ENCODE data around the gene TTLL10.

The TTLL10 gene

DNA sequence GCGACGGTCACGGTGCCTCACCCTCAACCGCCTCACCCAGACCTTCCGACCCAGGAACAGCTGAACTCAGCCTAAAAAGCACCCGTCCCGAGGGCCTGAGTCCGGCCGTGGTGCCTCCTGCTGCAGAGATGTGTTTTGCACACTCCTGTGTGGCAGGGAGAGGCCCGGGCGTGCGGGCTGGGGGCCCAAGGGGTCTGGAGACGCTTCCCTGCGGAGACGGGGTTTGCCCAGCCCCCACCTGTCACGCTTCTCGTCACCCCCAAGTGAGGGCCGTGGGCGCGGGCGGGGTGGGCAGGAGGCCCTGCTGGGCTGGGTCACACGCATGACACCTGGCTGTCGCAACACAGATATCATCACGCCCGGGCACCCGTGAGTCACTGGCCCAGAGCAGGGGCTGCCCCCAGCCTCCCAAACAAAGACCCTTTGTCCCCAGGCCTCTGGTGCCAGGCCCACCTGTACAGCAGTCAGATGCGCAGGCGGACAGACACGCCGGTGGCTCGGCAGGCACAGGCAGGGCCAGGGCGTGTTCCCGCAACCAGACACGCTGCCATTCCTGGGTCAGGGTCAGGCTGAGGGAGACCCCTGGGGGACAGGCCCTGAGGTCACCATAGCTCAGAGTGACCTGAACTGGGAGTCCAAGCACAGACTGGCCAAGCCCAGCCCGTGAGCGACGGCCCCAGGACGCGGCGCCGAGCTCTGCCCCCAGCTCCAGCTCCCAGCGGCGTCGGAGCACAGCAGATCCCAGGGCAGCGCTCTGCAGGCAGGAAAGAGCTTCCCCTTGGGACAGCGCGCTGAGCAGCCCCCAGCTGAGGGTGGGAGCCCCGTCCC lies 64.4 kb downstream of the TTLL10 start:
- no peak for DNase-seq

DNA sequence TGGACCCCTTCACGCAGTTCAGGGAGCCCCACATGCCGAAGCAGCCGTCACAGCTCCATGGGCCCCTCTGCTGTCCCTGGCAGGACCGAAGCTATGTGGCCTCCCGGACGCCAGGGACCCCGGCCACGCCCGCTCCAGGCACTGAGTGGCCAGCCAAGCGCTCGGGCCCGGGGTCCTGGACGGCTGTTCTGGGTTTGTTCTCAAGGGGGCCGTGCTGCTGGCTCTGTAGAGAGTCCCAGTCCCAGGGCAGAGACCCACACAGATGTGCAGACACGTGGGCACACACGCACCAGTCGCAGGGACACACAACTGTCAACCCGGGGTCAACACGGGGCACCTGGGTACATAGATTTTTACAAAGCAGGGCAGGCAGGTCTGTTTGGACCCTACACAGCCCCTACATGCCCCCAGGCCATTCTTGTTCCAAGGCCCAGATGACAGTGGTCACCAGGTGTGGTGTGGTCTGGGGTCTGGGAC lies 65.1 kb downstream of the TTLL10 start:
- no peak for DNase-seq

DNA sequence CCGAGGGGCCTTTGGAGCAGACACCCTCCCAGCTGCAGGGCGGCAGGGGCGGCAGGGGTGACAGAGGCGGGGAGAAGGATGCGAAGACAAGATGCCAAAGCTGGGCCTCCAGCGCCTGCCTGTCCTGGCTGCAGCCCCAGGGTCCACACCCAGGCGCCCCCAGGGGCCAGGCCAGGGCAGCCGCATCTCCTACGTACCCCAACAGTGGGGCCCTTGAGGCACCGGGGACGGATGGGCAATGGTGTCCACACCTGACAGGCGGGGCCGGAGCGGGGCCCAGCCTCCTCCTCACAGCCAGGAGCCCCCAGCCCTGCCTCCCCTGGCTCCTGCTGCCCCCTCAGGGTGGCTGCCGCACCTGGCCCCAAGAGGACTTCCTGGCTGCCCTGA lies 65.5 kb downstream of the TTLL10 start:
- DNase-seq = no peak

DNA sequence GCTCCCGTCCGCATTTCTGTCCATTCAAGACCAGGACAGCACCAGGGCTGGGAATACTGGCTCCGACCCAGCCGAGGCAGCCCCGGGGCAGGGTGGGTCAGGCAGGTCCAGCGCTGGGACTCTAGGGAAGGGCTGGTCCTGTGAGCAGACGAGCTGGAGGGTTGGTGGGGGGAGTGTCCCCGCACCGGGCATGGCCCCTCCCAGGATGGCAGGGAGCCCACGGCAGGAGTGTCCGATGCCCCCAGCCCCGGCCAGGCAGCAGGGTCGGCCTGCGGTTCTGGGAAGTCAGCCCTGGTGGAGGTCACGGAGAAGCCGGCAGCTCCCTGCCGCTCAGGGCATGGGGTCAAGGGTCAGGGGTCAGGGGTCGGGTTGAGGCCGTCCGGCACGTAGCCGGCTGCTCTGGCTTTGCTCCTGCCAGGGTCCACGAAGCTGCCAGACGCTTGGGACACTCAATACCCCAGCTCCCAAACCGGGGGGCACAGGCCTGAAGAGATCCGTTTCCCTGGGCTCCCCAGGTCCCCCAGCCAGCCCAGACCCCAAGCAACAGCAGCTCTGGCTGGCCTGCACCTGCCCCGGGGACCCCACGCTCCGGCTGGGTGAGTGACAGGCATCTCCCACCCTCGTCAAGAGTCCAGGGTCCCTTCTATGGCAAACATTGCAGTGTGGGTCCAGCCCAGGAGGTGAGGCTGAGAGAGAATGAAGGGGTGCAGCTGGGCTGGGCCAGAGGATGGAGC lies 66.1 kb downstream of the TTLL10 start:
- no peak for DNase-seq

DNA sequence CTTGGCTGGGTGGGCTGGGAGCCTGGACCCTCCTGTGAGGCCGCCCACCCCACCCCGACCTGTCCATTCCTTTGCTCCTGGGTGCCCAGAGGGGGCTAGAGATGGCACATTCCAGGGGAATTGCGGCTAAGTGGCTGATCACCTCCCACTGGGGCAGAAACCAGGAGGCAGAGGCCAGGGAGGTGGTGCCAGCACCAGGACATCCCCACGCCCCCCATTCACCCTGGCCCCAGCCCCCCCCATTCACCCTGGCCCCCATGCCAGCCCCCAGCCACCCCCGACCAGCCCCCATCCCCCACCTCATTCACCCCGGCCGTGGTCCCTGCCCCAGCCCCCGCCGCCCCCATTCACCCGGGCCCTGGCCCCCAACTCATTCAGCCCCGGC lies 66.7 kb downstream of the TTLL10 start:
- DNase-seq = no peak

DNA sequence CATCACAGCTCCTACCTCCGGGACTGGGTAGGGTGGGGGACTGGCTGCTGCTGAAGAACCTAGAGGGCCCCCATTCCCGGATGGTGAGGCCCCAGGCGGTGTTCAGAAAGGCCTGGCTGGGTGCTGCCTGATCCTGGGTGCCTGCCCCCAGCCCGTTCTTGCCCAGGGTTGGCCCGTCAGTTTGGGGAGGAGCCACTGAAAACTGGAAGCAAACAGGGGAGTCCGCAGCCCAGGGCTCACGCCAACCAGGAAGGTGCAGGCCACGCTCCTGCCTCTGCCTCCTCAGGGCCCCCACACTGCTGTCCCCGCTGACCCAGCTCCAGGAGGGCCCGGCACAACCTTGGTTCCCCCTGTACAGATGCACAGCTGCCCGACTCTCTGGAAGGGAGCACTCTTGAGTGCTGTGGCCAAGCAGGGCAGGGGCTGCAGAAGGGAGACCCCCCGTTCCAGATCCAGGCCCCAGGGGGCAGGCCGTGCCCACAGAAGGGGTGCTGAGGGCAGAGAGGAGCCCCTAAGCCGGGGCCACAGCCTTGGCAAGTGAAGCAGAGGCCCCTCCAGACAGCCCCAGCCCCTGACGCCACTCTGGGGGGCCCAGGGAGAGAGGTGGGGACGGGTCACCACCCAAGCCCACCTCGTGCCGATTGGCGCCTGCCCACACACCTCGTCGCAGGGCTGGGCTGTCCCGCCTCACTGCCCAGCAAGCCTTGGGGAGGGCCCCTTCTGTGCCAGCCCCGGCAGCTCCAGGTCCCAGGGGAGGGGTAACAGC lies 67.3 kb downstream of the TTLL10 start:
- no peak for DNase-seq

DNA sequence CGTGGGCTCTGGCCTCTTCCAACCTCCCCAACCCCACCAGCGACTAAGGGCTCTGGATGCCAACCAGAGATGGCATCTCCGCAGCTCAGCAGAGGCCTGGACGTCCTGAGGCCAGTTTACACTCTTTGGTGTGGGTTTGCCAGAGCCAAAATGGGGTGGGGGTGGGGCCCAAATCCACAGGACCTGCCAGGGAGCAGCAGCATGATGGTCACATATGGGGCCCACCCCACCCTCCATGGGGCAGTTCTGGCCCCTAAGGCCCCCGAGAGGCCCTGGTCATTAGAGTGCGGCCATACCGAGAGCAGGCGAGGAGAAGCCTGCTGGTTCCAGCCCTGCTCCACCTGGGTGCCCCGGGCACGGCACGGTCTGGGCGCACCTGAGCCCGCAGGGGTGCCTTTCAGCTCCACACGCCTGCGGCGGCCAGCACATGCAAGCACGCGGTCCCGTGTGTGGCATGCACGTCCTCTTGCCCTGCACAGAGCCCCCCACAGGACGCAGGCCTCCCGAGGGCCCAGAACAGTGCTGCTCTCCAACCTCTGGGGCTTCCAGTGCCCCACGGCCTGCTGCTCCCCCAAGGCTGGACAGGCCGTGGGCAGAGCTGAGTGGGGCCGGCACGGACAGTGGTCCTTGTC lies 68.0 kb downstream of the TTLL10 start:
- DNase-seq = no peak

DNA sequence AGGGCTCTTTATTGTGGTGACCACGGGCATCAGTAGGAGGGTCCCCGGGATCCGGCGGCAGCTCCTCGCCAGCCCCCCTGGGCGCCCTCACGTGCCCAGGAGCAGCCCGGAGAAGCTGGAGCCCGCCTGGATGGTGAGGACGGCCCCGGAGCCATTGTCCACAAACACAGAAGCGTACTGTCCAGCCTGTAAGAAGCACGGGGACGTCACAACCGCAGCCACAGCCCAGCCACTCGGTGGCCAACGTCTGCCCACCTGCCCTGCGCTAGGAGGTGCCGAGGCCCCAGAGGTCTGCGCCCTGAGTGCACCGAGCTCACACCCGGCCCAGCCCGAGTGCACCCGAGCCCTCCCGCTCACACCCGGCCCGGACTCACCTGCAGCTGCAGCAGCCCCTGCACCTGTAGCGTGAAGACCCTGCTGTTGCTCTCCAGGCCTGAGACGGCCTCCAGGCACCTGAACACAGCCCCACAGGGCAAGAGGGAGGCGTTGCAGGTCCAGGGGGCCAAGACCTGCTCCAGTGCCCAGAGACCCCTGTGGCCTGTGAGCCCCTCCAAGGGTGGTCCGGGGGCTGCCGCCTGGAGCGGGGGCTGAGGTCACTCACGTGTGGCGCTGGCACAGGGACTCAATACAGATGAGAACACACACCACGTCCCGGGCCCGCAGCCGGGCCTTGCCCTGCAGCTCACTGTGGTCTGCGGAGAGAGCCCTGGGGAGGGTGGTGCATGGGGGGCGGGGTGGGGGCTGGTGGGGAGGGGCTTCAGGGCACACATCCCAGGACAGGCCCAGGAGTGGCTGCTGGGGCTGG lies 69.0 kb downstream of the TTLL10 start:
- DNase-seq = no peak

DNA sequence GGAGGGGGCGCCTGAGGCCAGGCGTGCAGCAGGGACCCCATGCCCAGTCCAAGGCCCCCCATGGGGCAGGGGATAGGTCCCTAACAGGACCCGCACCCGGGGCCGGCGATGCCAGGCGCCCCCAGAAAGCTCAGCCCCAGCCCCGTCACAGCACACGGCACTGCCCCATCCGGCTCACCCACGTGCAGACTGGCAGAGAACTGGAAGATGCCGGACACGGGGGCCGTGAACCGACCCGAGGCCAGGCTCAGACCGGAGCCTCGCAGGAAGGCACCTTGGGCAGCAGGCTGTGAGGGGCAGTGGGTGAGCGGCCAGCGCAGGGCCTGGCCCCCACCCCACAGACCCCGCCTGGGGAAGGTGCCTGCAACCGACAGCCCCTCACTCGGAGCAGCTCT lies 69.6 kb downstream of the TTLL10 start:
- no peak for DNase-seq

DNA sequence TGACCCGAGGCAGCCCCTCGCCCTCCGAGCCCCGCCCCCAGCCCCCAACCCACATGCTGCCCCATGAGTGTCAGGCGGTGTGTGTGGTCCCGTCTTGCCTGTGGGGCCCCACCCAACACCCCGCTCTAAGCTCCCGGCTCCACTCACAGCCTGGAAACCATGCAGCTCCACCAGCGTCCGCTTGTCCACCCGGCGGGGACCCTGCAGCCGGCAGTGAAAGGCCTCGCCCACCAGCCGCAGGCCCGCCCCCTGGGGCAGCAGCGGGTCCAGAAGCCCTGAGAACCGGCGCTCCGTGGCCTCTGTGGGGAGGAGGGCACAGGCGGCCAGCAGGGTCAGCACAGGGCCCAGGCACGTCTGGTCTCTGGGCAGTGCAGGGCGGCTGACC lies 70.1 kb downstream of the TTLL10 start:
- no peak for DNase-seq

DNA sequence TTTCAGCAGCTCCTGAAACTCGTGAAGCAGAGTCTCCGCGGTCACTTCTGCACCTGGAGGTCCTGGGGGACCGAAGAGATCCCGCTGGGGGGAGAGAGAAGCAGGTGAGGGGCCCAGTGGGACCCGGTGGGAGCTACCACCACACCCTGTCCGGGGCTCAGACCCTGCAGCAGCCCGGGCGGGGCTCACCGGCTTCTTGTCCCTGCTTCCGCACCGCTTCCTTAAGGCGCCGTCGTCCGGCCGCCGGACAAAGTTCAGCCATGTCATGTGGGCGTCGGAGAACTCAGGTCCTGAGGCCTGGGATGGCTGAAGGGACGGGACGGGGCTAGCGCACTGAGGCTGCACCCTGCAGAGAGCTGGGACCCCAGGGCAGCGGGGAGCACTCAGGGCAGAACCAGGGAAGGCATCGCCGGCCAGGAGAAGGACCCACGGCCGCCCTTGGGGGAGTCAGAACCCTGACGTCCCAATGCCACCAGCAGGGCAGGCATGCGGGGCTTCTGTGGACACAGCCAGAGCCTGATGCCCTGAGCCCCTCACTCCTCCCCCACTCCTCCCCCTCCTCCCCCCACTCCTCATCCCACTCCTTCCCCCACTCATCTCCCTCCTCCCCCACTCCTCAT lies 70.6 kb downstream of the TTLL10 start:
- no peak for DNase-seq

DNA sequence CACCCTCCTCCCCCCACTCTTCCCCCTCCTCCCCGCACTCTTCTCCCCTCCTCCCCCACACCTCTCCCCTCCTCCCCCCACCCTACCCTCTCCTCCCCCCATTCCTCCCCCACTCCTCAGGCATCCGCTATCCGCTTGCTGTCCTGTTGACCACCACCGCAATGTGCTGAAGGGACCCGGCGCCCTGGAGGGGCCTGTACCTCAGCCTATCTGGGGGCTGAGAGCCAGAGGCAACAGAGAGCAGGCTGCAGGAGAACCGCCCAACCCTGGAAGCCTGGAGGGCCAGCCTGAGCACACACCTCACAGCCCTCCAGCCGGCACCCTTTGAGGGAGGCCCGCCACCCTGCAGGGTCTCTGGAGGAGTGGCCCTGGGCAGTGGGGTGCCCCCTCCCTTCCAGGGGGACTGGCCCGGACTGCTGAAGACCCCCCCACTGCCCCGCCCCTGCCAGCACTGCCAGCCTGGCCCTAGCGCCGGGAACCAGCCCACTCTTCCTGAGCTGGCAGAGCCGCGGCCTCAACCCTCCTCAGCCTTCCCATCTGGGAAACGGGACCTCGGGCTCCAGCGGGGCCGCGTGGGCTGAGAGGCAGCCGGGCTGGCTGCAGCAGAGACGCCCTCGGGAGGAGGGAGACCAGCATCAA lies 71.6 kb downstream of the TTLL10 start:
- DNase-seq = no peak

DNA sequence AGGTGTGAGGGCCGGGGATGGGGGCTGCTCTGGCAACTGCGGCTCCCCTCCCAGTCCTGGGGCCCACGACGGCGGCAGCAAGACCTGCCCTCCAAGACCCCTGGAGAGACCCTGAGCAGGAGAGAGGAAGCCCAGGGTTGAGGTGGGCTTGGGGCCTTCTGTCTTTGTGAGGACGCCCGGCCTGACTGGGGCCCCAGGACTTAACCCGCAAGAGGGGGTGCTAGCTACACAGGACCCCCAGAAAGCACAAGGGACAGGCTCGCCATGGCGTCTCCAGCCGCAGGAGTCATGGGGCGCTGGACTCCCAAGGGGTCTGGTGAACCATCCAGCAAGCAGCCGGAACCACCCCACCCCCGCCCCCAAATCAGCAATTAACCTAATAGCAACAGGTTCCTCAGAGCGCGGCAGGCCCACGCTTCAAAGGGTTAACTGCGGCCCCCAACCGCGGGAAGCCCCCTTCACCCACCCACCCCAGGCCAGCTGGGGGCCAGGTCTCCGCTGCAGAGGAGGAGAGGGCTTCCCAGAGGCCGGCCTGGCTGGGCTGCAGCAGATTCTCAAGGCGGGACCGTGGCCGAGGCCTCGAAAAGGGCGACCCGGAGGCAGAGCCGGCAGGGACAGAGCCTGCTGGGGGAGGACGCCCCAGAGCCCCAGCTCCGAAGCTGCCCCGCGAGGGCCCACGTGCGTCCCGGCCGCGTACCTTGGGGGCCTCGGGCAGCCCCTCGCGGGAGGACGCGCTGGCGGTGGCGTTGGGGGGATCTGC lies 72.3 kb downstream of the TTLL10 start:
- DNase-seq = no peak

DNA sequence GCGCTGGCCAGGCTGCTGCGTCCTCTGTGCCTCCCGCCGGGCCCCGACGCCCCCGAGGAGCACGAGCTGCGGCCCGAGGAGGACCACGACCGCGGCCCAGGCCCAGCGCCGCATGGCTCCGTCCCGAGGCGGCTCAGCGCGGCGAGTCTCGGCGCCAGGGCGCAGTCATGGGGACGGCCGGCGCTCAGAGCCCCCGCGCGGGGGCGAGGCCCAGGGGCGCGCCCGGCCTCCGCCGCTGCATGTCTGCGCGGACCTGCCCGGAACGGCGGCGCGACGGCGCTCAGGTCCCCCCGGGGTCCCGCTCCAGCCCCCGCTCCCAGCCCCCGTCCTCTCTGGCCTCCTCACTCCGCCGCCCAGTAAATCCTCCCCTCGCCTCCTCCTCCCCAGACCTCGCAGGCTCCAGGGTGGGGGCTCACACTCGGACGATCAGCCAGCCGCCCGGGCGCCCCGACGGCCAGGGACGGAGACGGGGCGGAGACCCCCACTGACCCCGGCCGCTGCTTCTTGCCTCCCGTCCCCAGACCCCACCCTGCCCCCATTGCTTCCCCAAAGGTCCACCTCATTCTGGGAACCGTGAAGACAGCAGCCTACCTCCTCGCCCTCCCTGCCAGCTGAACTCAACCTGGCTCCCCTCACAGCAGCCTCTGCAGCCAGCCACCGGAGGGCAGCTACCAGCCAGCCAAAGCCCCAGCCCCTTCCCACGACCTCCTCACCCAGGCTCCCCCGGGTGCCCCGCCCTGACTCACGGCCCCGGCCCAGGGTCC lies 73.1 kb downstream of the TTLL10 start, which contains the start of gene C1QTNF12:
TSS of gene C1QTNF12 (minus strand) at position 146 of the 764 bp plus-strand sequence. CDS start at position 114, 32 bp downstream.
- DNase-seq = no peak

DNA sequence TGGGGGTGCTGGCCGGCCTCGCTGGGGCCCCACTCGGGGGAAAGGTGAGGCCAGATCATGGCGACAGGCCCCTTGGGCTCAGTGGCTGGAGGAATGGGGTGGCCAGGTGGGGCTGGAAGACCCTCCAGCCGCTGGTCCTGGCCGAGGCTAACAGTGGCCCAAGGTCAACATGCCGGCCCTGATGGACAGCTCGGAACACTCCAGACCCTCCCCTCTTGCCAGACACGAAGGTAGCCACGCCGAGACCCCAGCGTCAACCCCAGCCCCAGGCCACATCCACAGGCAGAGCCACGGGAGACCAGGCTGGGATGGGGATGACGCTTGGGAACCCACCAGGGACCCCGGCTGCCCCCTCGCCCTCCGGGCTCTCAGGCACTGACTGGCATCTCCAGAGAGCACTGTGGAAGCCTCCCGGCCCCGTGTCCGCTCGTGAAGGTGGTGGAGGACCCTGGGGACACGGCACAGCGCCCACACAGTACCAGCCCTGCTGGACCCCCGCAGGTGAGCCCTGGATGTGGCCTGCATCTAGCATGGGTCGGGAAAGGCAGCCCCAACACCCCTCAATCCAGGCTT lies 73.7 kb downstream of the TTLL10 start:
- no peak for DNase-seq

Data from HCEC 1CT (cell line).